ENCODE data around the gene ADAMTS15. TPM values are rescaled to one million over a fixed set of nuclear protein-coding genes. Genes with fewer than 3 reads are reported as not detected.

Gene ADAMTS15
- total RNA-seq, 2 donors from 2014 or later: 10.8 to 14.1 TPM

- H3K4me1 ChIP-seq (ENCODE audit: control insufficient read depth in 1 of 2, low read depth in 2 of 2): peaks cover 4 to 31% of the 10 kb centered on the region in 2 donors
These were observed 19.2 kb upstream of the ADAMTS15 start for GRCh38 chr11:130429120-130429681.

GRCh38 chr11:130429983-130430382, 18.5 kb upstream of the ADAMTS15 start:
- no peak overlapping the region for H3K4me3 ChIP-seq
- H3K36me3 ChIP-seq: no peaks in the 10 kb centered on the region
- no peaks in the 10 kb centered on the region for H3K27me3 ChIP-seq (replicated peaks; ENCODE audit: insufficient read depth)
- H3K27ac ChIP-seq: no peak overlapping the region
- no peak for DNase-seq (ENCODE audit: low spot score)
- ATAC-seq (ENCODE audit: insufficient number of reproducible peaks, low FRiP score, low read depth): no peak
- H3K9me3 ChIP-seq: no peaks in the 10 kb centered on the region
- peaks cover 4 to 31% of the 10 kb centered on the region in 2 donors for H3K4me1 ChIP-seq (ENCODE audit: control insufficient read depth in 1 of 2, low read depth in 2 of 2)
- TF ChIP-seq CTCF (IDR thresholded peaks at IDR 0.05): no peak

More at GRCh38 chr11:130429120-130429681, 19.2 kb upstream of the ADAMTS15 start:
- no peaks in the 10 kb centered on the region for H3K36me3 ChIP-seq
- H3K4me3 ChIP-seq: peak overlapping the region; percentile 80
- no peaks in the 10 kb centered on the region for H3K27me3 ChIP-seq (replicated peaks; ENCODE audit: insufficient read depth)
- no peak for TF ChIP-seq CTCF (IDR thresholded peaks at IDR 0.05)
- ATAC-seq (ENCODE audit: insufficient number of reproducible peaks, low FRiP score, low read depth) (no peak), DNase-seq (ENCODE audit: low spot score) (no peak)
- H3K27ac ChIP-seq: no peak overlapping the region
- H3K9me3 ChIP-seq: no peaks in the 10 kb centered on the region

DNA sequence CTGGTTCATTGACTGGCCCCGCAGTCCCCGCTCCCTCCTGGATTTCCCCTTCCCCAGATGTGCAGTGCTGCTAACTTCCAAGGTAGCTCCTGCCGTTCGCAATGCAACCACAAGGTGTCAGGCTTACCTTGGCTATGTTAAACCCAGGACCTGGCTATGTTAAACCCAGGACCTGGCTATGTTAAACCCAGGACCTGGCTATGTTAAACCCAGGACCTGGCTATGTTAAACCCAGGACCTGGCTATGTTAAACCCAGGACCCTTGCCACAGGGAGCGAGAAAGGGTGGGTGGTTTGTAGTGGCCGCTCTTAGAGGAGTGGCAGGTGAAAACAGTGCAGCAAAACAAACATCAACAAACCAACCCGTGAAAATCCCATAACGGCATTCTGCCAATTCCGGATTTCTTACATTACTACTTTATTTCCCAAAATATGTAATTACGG, 17.1 kb upstream of the ADAMTS15 start:
- Histone ChIP-seq H3K4me1 (ENCODE audit: control insufficient read depth in 1 of 2, low read depth in 2 of 2) (peaks cover 4 to 34% of the 10 kb centered on the region in 2 donors), H3K27ac (no peak overlapping the region), H3K9me3 (no peaks in the 10 kb centered on the region), H3K4me3 (no peak overlapping the region), H3K36me3 (no peaks in the 10 kb centered on the region), H3K27me3 (replicated peaks; ENCODE audit: insufficient read depth) (no peaks in the 10 kb centered on the region)
- peak; percentile 81 for TF ChIP-seq CTCF (IDR thresholded peaks at IDR 0.05)
- no peak for DNase-seq (ENCODE audit: low spot score)
- ATAC-seq (ENCODE audit: insufficient number of reproducible peaks, low FRiP score, low read depth): no peak

- H3K4me1 ChIP-seq (ENCODE audit: control insufficient read depth in 1 of 2, low read depth in 2 of 2): peaks cover 4 to 30% of the 10 kb centered on the region in 2 donors
- ATAC-seq (ENCODE audit: insufficient number of reproducible peaks, low FRiP score, low read depth) (no peak), DNase-seq (ENCODE audit: low spot score) (no peak)
- H3K36me3 ChIP-seq: no peaks in the 10 kb centered on the region
- H3K27ac ChIP-seq: no peak overlapping the region
- H3K4me3 ChIP-seq: no peak overlapping the region
- H3K27me3 ChIP-seq (replicated peaks; ENCODE audit: insufficient read depth): no peaks in the 10 kb centered on the region
- TF ChIP-seq CTCF (IDR thresholded peaks at IDR 0.05): no peak
- H3K9me3 ChIP-seq: no peaks in the 10 kb centered on the region
These were observed 16.6 kb upstream of the ADAMTS15 start for GRCh38 chr11:130431801-130432200.

GRCh38 chr11:130433357-130433756, 15.1 kb upstream of the ADAMTS15 start:
- Histone ChIP-seq H3K4me1 (ENCODE audit: control insufficient read depth in 1 of 2, low read depth in 2 of 2) (peaks cover 4 to 26% of the 10 kb centered on the region in 2 donors), H3K27ac (no peak overlapping the region), H3K9me3 (no peaks in the 10 kb centered on the region), H3K4me3 (no peak overlapping the region), H3K27me3 (replicated peaks; ENCODE audit: insufficient read depth) (no peaks in the 10 kb centered on the region), H3K36me3 (no peaks in the 10 kb centered on the region)
- no peak for TF ChIP-seq CTCF (IDR thresholded peaks at IDR 0.05)
- no peak for ATAC-seq (ENCODE audit: insufficient number of reproducible peaks, low FRiP score, low read depth)
- DNase-seq (ENCODE audit: low spot score): no peak

Data from thoracic aorta (tissue), 2 donors.